Parietal lobe (tissue), 1 donor: ENCODE results near the gene GMNN. TPM values are rescaled to one million over a fixed set of nuclear protein-coding genes. Genes with fewer than 3 reads are reported as not detected.

ENCODE experiments used
- total RNA-seq: library from RNA; depleted of rRNA; stranded (reverse); fragments of >200 nt; gene quantifications from one replicate; pipeline ENCODE4 v1.2.3, GENCODE V29; 2014

The GMNN gene
- 8.1 TPM for total RNA-seq

GRCh38 chr6:24774696-24775519 lies at the start of gene GMNN:
Gene GMNN (plus strand): TSS chr6:24774937. CDS start chr6:24777247, 2,310 bp downstream.

GRCh38 chr6:24798740-24799540 lies 24.2 kb downstream of the GMNN start, which contains the start of gene ARMH2:
Gene ARMH2 (minus strand): TSS chr6:24798917. CDS start chr6:24798857, 60 bp downstream.

Other genes starting within 250 kb of the GMNN start
- 56.0 TPM for gene KIAA0319, start 128.7 kb upstream of the GMNN start, total RNA-seq
- gene TDP2, start 108.0 kb upstream of the GMNN start, total RNA-seq: 36.0 TPM
- gene ACOT13, start 107.9 kb upstream of the GMNN start, total RNA-seq: 4.7 TPM
- 93.9 TPM for gene C6orf62, start 55.8 kb upstream of the GMNN start, total RNA-seq
- not detected for gene ARMH2, start 24.0 kb downstream of the GMNN start, total RNA-seq
- 33.2 TPM for gene RIPOR2, start 161.0 kb downstream of the GMNN start, total RNA-seq